ENCODE data around the gene CHDH. TPM values are rescaled to one million over a fixed set of nuclear protein-coding genes. Genes with fewer than 3 reads are reported as not detected.

Gene CHDH
- total RNA-seq, 2 experiments from 2014 or later: 0.31 to 0.60 TPM

DNA sequence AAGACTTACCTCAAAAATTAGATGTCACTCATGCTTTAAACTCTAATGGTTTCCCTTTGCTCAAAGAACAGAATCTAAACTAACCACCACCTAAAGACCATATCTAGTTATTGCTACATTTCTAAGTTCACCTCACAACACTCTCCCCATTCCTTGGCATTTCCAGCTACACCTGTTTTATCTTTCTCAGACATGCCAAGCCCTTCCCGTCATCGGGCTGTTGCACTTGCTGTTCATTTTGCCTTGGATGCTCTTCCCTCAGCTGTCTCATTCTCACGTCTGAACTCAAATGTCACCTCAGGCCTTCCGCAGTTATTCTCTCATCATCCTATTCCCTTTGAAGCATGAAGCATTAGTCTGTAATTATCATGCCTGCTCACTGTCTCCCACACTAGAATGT is 36.8 kb upstream of the CHDH start:
- Histone ChIP-seq H3K27ac (ENCODE audit: low read depth in 1 of 2, low read length in 2 of 2) (no peak overlapping the region), H3K27me3 (ENCODE audit: control insufficient read depth in 1 of 2, insufficient read depth in 2 of 2, low read length in 2 of 2) (no peaks in the 10 kb centered on the region), H3K4me3 (ENCODE audit: low read length) (no peak overlapping the region), H3K36me3 (ENCODE audit: insufficient read depth, low read length) (peaks cover 59% of the 10 kb centered on the region), H3K4me1 (ENCODE audit: insufficient read depth, low read length) (peaks cover 21% of the 10 kb centered on the region), H3K9me3 (ENCODE audit: control insufficient read depth in 1 of 2, insufficient read depth in 1 of 2, low read length in 2 of 2) (no peaks in the 10 kb centered on the region)
- Mint-ChIP-seq H3K4me1 (ENCODE audit: low read depth) (peaks cover 54% of the 10 kb centered on the region), H3K9me3 (no peaks in the 10 kb centered on the region), H3K36me3 (ENCODE audit: low read depth) (peaks cover 78% of the 10 kb centered on the region), H3K4me3 (peak overlapping the region; percentile 100), H3K27me3 (no peaks in the 10 kb centered on the region), H3K27ac (peak overlapping the region; percentile 93)
- intact Hi-C loops (cut with DNase I, micrococcal nuclease): loop anchor here in 1 of 2 experiments (5.0 to 10.0 kb wide), 2 partner anchors 626 to 758 kb away; partner anchors contain the start of gene TKT
- TF ChIP-seq, protein P1, sequence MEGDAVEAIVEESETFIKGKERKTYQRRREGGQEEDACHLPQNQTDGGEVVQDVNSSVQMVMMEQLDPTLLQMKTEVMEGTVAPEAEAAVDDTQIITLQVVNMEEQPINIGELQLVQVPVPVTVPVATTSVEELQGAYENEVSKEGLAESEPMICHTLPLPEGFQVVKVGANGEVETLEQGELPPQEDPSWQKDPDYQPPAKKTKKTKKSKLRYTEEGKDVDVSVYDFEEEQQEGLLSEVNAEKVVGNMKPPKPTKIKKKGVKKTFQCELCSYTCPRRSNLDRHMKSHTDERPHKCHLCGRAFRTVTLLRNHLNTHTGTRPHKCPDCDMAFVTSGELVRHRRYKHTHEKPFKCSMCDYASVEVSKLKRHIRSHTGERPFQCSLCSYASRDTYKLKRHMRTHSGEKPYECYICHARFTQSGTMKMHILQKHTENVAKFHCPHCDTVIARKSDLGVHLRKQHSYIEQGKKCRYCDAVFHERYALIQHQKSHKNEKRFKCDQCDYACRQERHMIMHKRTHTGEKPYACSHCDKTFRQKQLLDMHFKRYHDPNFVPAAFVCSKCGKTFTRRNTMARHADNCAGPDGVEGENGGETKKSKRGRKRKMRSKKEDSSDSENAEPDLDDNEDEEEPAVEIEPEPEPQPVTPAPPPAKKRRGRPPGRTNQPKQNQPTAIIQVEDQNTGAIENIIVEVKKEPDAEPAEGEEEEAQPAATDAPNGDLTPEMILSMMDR (IDR thresholded peaks at IDR 0.05): no peak
- ATAC-seq (ENCODE audit: poor library complexity): no peak
- no peak for DNase-seq
- ChIA-PET POLR2A (interaction anchor here (4.7 kb wide), 1 partner anchor 8 kb away, joined by 53 read pairs; the partner anchor contains the start of gene SELENOK), CTCF (interaction anchor here (0.8 kb wide), 1 partner anchor 9 kb away, joined by 3 read pairs; the partner anchor contains the start of gene SELENOK)

GRCh38 chr3:53881691-53882593 is 35.7 kb upstream of the CHDH start, which contains the start of gene ACTR8:
ACTR8 (minus strand) TSS chr3:53882152; CDS start chr3:53882101, 51 bp downstream.
- Histone ChIP-seq H3K27me3 (ENCODE audit: control insufficient read depth in 1 of 2, insufficient read depth in 2 of 2, low read length in 2 of 2) (no peaks in the 10 kb centered on the region), H3K27ac (ENCODE audit: low read depth in 1 of 2, low read length in 2 of 2) (peak within 1 kb of the TSS; percentile 65 to 78), H3K36me3 (ENCODE audit: insufficient read depth, low read length) (peaks cover 62% of the 10 kb centered on the region), H3K4me3 (ENCODE audit: low read length) (peak within 1 kb of the TSS; percentile 82), H3K9me3 (ENCODE audit: control insufficient read depth in 1 of 2, insufficient read depth in 1 of 2, low read length in 2 of 2) (no peaks in the 10 kb centered on the region), H3K4me1 (ENCODE audit: insufficient read depth, low read length) (peaks cover 21% of the 10 kb centered on the region)
- DNase-seq (peak; percentile 73 to 91 (median 83)), ATAC-seq (ENCODE audit: poor library complexity) (peak; percentile 88)
- Mint-ChIP-seq H3K4me3 (peak within 1 kb of the TSS; percentile 100), H3K4me1 (ENCODE audit: low read depth) (peaks cover 44% of the 10 kb centered on the region), H3K9me3 (no peaks in the 10 kb centered on the region), H3K27me3 (no peaks in the 10 kb centered on the region), H3K27ac (peak within 1 kb of the TSS; percentile 93), H3K36me3 (ENCODE audit: low read depth) (peaks cover 78% of the 10 kb centered on the region)
- intact Hi-C loops (cut with DNase I, micrococcal nuclease): loop anchor here in 1 of 2 experiments (1.0 to 10.0 kb wide), 4 partner anchors 8 to 757 kb away; partner anchors contain the start of gene TKT
- TF ChIP-seq, protein P1 (IDR thresholded peaks at IDR 0.05): no peak
- POLR2A ChIA-PET: interaction anchor here (1.2 to 4.7 kb wide), 2 partner anchors 10 to 535 kb away, joined by 4 to 53 read pairs; partner anchors contain the start of genes DCP1A and SELENOK
- CTCF ChIA-PET: interaction anchor here (1.2 kb wide), 1 partner anchor 8 kb away, joined by 3 read pairs; no protein-coding TSS in a partner anchor

All from CD4-positive, alpha-beta T cell (primary cell).